Measurements from ENCODE around the gene NKX3-2.

NKX3-2 gene

GRCh38 chr4:13496605-13497004 is 47.7 kb downstream of the NKX3-2 start:
- no peak for DNase-seq

DNA sequence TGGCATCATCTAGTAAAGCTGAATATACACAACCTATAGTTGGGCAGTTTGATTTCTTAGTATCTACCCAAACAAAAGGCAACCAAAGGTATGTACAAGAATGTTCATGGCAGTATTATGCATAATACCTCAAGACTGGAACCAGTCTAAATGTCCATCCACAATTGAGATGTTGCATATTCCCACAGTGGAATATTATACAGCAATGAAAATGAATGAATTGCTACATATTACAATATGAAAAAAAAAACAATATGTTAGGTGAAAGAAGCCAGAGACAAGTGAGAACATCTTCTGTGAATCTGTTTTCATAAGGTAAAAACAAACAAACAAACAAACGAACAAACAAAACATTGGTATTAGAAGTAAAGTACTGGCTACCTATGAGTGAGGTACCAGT is 48.6 kb downstream of the NKX3-2 start:
- DNase-seq = no peak

- DNase-seq = no peak
Measured at GRCh38 chr4:13493793-13494192, 50.5 kb downstream of the NKX3-2 start.

- DNase-seq = no peak
Measured at GRCh38 chr4:13492747-13493146, 51.6 kb downstream of the NKX3-2 start.

Data from effector CD8-positive, alpha-beta T cell (primary cell).